GM12801 (cell line): ENCODE results near the gene AIPL1.

Source experiments
- TF ChIP-seq, protein P1 (sequence below): IDR thresholded peaks from one replicate; pipeline ENCODE4 v1.5.1; 2011; ENCODE audit warnings: control low read depth; ENCODE audit not compliant: insufficient read length; ENCODE audit errors: extremely low read depth

AIPL1 gene

DNA sequence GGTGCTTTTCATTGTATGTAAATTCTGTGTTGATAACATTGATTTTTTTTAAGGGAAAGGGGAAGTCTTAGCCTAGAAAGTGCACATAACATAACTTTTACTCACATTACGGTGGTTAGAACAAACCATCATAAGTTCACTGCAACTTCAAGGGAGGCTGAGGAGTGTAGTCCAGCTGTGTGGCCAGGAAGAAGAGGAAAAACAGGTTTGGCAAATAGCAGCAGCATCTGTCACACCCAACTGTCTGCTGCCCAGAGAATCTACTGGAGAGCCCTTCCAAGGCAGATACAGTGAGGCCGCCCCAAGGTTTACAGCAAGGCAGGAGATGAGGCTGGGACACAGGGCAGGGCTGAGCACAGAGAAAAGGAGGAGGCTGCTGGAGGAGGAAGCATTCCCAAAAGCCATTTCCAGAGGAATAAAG is 60.6 kb downstream of the AIPL1 start:
- TF ChIP-seq, protein P1, sequence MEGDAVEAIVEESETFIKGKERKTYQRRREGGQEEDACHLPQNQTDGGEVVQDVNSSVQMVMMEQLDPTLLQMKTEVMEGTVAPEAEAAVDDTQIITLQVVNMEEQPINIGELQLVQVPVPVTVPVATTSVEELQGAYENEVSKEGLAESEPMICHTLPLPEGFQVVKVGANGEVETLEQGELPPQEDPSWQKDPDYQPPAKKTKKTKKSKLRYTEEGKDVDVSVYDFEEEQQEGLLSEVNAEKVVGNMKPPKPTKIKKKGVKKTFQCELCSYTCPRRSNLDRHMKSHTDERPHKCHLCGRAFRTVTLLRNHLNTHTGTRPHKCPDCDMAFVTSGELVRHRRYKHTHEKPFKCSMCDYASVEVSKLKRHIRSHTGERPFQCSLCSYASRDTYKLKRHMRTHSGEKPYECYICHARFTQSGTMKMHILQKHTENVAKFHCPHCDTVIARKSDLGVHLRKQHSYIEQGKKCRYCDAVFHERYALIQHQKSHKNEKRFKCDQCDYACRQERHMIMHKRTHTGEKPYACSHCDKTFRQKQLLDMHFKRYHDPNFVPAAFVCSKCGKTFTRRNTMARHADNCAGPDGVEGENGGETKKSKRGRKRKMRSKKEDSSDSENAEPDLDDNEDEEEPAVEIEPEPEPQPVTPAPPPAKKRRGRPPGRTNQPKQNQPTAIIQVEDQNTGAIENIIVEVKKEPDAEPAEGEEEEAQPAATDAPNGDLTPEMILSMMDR, result no peak
